ENCODE data around the gene MYOF.
A peak's percentile ranks its signal among the peaks of the same experiment; 100 is the strongest.
"Not testable (repeated sequence)": the region's sequence is repeated elsewhere in the genome, so short reads cannot be mapped to it uniquely, and the experiment has no call there.

MYOF gene

DNA sequence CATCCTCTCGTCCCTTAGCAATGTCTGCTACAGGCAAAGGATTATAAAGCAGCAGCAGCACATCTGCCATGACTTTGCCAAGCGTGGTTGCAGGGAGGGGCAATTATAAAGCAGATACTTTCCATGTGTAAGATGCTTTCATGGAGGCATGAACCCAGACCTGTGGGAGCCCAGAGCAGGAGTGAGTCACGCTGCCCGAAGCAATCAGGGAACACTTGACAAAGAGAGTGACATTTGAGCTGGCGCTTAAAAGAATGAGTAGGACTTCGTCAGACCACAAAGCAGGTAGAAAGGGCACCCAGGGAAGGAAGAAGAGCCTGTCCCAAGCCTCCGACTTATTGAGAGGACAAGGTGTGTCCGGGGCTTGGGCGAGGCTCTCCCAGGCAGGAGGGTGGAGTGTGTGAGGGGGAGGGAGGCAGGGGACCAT is 147.2 kb downstream of the MYOF start:
- no peak for DNase-seq

DNA sequence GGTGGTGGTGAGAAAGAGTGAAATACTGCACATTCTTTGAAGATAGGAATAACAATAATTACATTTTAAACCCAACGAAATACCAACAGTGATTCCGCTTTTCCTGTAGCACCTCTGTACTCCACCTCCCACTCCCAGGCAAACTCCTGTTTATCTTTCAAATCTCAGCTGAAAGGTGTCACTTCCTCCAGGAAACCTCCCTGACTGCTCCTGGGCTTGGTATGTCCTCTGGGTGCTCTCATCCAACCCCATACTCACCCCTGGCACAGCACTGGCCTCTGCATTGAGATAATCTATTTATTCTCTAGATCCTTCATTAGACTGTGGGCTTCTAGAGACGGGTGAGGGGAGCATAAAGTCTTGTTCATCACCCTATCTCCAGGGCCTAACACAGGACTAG is 148.0 kb downstream of the MYOF start:
- no peak for DNase-seq

DNA sequence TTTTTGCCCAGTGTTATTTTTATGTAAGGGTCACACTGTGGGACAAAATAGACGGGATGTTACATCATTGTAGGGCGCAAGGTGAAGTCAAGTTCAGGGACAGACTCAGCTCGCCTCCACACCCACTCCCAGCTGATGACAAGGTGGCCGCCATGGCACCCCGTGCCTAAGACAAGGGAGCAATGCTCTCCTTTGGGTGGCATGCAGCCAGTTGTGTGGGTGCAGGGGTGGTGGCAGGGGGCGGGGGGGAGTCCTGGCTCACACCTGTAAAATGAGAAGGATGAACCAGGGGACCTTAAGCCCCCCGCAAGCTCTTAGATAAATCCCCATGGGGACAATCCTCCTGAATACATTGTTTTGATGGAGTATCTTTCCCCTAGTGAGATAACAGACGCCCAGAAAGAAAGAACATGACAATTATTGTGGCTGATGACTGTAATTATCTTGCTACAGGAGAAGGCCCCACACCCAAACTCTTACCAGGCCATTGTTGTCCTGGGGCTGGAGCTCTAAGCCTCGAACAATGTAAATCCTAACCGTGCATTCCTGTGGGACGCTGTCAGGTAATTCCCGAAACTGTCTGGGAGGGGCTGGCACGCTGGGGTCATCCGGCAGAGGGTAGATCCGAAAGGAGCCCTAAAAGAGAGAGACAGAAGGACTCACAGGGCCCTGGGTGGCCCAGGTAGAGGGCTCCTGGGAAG is 148.7 kb downstream of the MYOF start:
- no peak for DNase-seq

DNA sequence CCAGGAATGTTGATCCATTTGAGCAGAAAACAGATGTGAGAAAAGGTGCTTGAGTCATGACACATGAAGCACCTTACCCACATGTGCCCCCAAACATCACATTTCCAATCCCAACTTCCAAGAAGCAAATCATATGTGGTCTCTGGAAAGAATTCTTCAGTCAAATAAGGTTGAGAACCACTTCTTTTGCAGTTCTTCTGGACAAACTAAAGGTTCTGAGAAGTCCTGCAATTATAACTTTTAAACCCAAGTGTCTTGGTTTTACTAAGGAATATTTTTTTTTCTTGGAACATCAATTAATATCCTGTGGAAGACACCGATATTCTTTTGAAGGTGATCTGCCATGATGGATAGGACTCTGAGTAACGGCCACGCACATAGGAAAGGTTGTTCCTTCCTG is 151.3 kb downstream of the MYOF start:
- DNase-seq, result no peak

DNA sequence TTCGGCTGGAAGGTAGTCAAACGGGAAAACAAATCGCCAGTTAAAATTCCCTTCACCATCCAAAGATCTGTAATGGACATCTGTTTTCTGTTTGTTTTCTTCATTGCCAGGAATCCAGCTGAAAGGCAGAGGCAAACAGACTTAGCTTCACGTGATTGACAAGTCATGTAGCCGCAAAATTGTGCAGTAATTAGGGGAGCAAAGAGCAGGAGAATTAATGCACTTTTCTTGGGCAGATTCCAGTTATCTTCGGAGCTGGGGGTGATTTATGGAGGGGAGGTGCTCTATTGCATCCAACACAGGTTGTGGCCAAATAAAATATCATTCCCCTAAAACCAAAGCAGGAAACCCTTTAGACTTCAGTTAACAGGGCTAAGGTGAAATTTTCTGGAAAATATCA is 162.2 kb downstream of the MYOF start:
- no peak for DNase-seq

DNA sequence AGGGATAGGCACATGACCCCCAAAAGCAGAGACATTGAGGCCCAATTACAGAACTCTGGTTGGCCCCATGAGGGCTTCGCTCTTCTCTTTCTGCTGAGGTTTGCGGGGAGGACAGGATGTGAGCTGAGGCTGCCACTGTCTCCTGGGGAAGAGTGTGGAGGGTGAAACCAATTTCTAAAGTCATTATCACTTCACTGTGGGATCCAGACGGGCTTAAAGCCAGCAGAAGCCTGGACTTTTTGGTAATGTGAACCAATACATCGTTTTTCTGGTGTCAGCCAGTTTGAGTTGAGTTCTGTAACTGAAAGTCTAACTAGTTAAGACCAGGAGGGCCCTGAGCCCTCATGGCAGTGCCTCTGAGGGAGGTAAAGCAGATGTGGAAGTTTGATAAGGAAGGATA is 163.0 kb downstream of the MYOF start:
- DNase-seq, result no peak

DNA sequence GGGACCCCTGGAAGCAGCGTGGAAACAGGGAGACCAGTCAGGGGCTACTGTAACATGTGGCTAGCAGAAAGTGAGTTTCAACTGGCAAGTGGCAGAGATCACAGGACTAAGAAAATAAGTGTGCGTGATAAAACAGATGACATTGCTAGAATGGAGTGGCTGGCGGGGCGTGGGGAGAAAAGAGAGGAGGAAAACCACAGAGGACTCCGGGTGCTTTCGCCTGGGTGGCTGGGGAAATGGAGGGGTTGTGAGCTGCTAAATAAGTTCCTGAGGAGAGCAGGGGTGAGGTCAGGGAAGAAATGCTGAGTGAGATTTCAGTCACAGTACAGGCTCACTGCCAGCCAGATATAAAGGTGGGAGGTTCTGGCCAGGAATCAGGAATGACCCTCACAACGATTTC is 166.9 kb downstream of the MYOF start:
- no peak for DNase-seq

DNA sequence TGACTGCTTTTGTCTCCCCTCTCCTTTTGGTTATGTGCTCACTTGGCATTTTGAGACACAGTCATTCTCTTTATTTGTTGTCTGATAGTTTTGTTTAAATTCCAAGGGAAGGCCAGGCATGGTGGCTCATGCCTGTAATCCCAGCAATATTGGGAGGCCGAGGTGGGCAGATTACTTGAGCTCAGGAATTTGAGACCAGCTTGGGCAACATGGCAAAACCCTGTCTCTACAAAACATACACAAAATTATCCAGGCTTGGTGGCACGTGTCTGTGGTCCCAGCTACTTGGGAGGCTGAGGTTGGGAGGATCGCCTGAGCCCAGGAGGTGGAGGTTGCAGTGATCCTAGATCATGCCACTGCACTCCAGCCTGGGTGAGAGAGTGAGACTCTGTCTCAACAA is 167.5 kb downstream of the MYOF start:
- not testable (repeated sequence) for DNase-seq

DNA sequence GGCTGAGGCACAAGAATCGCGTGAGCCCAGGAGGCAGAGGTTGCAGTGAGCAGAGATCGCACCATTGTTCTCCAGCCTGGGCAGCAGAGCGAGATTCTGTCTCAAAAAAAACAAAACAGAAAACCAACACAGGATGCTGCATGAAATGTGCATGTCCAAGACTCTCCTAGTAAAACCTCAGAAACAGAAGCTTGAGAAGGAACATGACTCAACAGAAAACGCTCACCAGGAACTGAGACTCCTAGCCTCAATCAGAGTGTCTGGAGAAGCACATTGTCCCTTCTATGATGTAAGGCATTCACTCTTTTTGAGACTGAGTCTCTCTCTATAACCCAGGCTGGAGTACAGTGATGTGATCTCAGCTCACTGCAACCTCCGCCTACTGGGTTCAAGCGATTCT is 168.3 kb downstream of the MYOF start:
- DNase-seq, result no peak

DNA sequence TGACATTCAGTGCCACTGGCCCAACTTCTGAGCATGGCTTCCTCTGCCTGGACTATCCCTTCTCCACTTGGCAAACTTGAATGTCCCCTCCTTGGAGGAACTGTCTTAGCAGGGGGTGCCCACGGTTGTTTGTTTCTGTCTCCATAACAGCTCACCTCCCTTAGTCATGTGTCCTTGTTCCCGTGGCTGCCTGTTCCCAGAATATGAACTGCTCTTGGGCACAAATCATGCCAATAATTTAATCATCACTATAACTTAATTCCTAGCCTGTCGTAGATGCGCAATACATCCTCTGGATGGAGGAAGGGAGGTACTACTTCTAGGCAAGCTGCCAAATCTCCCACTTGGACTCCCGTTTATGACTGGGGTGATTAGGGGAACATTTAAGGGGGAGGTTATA is 173.1 kb downstream of the MYOF start:
- no peak for DNase-seq

DNA sequence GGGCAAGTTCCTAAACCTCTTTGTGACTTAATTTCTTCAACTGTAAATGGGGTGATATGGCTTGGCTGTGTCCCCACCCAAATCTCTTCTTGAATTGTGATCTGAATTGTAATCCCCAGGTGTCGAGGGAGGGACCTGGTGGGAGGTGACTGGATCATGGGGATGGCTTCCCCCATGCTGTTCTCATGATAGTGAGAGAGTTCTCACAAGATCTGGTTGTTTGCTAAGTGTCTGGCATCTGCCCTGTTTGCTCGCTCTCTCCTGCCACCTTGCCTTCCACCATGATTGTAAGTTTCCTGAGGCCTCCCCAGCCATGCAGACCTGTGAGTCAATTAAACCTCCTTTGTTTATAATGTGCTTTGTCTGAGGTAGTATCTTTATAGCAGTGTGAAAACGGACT is 177.0 kb downstream of the MYOF start:
- DNase-seq, result no peak

DNA sequence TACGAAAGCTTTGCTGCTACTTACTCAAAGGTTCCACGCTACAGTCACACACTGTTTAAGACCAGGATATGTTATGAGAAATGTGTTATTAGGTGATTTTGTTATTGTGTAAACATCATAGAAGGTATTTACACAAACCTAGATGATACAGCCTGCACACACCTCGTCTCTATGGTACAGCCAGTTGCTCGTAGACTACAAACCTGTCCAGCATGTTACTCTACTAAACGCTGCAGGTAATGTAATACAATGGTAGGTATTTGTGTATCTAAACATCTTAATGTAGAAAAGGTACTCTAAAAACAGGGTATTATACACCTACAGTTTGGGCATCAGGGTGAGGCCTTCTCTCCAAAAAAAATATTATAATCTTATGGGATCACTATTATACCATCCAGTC is 181.2 kb downstream of the MYOF start:
- DNase-seq, result no peak

DNA sequence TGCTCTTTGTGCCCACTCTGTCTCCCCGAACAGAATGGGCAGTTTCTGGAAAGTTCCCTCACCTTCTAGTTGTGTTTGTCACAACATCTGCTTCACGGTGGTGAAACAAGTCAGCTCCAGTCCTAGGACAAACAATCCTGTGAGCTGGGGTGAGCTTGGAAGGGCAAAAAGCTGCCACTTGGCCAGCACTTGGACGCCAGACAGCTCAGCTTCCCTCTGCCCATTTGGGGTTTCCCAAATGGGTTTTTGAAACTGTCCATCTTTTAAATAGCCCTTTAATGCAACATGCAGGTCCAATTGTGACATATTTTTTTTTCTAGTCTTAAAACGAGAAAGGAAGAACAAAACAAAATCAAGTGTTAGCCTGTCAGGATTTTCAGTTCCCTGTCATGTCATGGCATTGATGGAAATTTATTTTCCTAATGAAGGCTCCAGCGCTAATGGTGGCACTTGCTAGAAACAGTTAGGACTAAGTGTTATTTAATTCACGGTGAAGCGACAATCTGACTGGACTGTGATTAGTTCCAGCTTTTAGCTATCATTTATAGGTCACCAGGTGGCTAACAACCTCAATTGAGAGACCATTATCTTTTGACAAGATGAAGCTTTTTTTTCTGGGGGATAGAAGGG is 181.7 kb downstream of the MYOF start:
- DNase-seq, result no peak

DNA sequence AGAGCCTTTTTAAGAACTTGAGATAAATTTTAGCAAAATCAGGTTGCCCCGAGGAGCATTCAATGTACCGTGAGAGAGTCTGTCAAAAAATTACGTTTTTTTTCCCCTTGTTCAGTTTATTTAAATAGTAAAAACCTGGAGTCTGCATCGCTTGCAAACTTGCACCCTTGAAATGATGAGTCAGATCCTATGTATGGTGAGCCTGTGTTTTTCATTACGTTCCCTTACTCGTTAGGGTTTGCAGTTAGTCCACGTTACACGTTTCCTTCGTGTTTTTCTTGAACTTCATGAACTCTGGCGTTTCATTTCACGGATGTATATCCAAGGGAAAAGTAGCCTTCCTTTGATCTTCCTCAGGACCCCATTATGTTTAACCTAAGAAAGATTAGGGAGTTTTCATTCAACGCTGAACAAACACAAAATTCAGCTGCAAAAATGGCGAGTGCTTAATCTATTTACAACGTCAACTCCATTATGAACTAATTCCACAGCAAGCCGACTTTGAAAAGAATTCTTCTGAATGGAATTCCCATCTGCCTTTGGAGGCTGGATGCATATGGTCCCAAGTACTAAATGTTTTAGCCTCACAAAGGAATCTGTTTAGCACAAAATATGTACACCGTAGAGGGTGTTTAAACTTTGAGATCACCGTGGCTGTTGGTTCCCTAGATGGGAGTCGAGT is 182.4 kb downstream of the MYOF start:
- DNase-seq, result no peak

DNA sequence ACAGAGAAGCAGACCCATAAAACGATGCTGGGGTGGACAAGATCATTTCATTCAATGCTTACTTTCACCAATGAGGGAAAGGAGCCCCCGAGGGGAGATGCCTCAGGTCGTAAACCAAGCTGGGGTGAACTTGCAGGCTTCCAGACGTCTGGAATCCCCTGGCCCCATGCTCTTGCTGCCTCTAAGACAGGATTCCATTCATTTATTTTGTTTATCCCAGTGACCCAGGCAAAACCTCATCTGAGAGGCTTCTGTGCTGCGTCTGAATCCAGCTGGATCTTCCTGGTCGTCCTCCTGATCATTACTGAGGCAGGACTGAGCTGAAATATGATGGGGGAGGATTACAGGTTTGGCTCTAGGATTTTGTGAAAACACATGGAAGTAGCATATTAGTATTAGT is 182.9 kb downstream of the MYOF start:
- DNase-seq, result no peak

DNA sequence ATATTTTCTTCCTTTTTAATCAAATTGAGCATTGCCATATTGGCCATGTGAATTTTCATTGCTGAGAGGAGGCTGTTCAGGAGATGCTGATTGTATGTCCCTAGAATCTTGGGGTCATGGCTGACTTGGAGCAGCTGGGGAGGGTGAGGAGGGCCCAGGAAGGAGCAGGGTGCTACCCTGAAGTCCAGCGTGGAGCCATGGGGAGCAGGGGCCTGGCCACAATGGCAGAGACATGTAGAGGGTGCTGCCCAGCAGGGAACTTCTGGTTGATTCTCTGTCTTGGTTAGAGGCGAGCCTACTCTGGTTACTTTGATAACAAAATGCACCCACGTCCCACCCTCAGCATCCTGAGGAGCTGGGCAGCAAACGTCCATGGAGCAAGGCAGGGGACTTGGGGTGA is 186.0 kb downstream of the MYOF start:
- no peak for DNase-seq

DNA sequence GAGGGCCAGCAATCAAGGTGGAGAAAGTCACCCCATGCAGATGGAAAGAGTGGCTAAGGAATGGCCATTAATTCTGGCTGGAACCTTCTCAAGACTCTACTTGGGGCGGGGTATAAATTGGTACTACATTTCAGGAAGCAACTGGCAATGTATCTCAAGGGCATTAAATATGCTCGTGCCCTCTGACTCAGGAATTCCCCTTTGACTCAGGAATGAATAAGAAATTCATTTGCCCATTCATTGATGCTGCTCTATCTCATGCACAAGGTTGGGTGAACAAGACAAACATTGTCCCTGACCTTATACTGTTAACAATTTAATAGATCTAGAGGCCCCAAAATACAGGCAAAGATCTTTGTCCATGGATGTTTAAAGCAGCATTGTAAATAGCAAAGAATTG is 188.1 kb downstream of the MYOF start:
- no peak for DNase-seq

DNA sequence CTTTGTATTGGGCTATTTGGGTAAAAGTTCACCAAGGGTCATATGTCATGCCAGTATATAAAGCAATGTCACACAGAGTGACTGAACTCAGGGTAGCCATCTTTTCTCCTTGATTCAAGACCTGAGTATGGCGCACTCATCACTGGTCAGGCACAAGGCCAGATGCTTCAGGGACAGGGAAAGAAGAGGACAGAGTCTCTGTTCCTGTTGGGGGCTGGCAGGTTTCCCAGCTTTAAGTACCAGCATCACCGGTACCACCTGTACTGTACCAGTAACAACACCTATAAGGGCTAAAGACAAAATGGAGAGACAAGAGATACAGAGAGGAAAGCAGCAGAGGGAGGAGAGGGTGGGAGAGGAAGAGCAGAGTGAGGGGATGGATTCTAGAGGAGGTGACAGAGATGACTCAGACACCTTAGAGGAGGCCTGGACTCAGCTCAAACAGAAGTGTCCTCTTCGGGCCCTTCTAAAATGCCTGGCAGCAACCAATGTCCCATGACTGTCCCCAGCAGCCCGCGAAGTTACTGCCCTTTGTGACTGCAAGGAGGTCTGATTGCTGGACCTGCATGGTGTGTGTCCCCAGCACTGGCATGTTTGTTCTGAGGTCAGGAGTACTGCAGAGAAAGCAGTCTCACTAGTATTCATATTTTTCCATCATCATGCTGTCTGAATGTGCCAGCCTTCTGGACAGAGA is 191.3 kb downstream of the MYOF start:
- no peak for DNase-seq

DNA sequence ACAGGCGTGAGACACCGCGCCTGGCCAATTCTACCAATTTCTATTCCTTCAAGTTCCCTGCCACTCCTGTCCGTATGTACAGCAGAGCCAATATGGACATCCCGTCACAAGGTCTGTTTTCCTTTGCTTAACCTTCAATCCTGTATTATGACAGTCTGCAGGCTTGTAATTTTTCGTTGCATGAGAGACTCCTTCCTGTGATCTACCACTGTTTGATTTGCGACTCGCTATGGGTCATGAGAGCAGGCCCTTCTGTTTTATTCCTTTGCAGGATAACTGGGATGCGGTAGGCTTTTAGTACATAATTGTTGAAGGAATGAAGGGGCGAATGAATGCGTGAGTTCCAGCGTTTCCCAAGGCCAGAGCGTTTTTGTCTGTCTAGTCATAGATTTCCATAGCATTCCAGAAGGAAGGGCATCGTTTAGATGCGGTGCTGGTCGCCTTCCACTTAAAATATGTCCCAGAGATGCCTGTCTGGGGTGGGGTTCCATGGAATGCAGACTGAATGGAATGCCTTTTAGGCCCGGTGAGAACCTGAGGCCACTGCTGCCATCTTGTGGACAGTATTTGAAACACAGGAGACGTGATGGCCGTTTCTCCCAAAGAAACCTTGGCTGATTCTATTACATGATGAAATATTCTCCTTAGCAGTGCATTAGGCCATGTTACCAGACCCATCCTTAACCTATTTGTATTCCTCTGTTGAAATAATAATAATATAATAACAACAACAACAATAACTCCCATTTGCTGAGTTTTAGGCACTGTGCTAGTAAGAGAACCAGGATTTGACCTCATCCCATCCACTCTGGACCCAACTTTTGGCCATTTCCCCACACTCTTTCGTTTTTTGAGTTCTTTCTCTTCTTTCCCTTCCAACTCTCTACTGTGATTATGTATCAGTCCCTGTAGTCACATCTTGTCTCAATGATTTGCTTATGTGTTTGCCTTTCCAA is 193.2 kb downstream of the MYOF start:
- DNase-seq, result peak; percentile 86

DNA sequence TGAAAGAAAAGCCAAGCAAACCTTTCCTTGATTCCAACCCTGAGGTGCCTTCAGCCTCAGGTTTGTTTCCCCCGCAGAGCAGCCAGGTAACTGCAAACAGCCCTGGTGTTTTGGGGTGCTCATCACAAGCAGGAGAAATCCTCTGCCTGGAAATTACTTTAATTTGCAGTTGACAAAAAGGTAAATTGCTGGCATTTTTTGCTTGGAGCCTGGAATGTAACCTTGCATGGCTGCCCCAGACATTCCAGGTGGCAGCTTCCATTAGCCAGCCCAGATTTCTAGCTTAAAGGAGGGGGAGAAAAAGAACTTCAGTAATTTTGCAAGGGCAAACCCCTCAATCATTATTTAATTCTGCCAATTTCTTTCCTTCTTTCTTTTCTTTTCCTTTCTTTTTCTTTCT is 194.4 kb downstream of the MYOF start:
- DNase-seq, result no peak

DNA sequence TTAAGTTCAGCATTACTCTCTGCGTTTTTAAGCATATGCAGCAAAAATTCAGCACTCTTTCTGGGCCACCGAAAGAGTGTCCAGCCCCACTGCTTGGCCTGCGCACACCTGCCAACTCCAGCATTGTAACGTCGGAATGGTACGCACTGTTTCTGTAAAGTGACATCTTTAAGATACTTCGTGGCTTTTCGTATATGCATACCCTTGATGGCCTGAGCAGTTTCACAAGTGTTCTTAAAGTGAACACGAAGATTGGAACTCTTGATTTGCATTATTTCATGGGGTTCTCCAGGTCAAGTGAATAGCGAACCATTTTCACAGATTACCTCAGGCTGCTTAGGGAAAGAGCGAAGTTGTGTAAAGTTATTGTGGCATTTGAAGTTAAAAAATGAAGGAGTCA is 197.9 kb downstream of the MYOF start:
- DNase-seq, result not testable (repeated sequence)

DNA sequence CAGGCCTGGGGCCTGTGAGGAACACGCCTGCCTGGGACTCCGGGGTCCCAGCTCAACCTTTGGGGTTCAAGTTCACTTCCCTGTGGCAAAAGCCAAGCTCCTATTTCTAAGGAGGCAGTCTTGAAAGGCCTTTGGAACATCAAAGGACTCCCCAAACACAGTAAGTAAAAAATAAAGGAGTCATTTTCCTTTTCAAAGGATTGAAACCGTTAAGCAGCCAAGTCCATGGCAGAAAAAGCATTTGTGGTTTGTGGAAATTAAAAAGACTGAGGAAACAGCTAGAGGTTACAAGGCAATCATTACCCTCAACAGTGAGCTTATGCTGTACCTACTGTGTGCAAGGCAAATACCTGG is 200.8 kb downstream of the MYOF start:
- no peak for DNase-seq

All from femur (tissue), 1 donor.